Smooth muscle cell (in vitro differentiated cells): ENCODE data around the gene TTC23. TPM values are rescaled to one million over a fixed set of nuclear protein-coding genes. Genes with fewer than 3 reads are reported as not detected.

Experiments
- DNase-seq: peaks from one replicate; lab custom pipeline; 2025; ENCODE audit not compliant: unreplicated experiment; lab: John Stamatoyannopoulos, UW
- H2AFZ ChIP-seq: fragments of 200-600 bp; sonication (generic); 2 replicates; pipeline ENCODE4 v1.6.0; 2016; ENCODE audit warnings: antibody characterized with exemption, low read depth, mild to moderate bottlenecking
- H3F3A ChIP-seq: fragments of 200-600 bp; sonication (generic); 2 replicates; pipeline ENCODE4 v1.6.0; 2017; ENCODE audit warnings: antibody characterized with exemption, low read depth
- H3K27ac ChIP-seq: fragments of 200-600 bp; sonication (generic); 2 replicates; pipeline ENCODE4 v1.5.1; 2016; ENCODE audit warnings: low read depth, mild to moderate bottlenecking
- H3K27me3 ChIP-seq: fragments of 200-600 bp; sonication (generic); 2 replicates; pipeline ENCODE4 v1.6.1; 2016; ENCODE audit warnings: low read depth, mild to moderate bottlenecking
- H3K36me3 ChIP-seq: fragments of 200-600 bp; sonication (generic); 2 replicates; pipeline ENCODE4 v1.5.1; 2016; ENCODE audit warnings: low read depth
- H3K4me1 ChIP-seq: fragments of 200-600 bp; sonication (generic); 2 replicates; pipeline ENCODE4 v1.5.1; 2016; ENCODE audit warnings: low read depth
- H3K4me2 ChIP-seq: fragments of 200-600 bp; sonication (generic); 2 replicates; pipeline ENCODE4 v1.6.0; 2016; ENCODE audit warnings: mild to moderate bottlenecking
- H3K4me3 ChIP-seq: fragments of 200-600 bp; sonication (generic); 2 replicates; pipeline ENCODE4 v1.5.1; 2016; ENCODE audit warnings: mild to moderate bottlenecking
- H3K79me2 ChIP-seq: fragments of 200-600 bp; sonication (generic); 2 replicates; pipeline ENCODE4 v1.6.0; 2016; ENCODE audit warnings: low read depth, mild to moderate bottlenecking
- H3K9ac ChIP-seq: fragments of 200-600 bp; sonication (generic); 2 replicates; pipeline ENCODE4 v1.6.0; 2016; ENCODE audit warnings: low read depth
- H3K9me3 ChIP-seq: fragments of 200-600 bp; sonication (generic); replicated peaks from 2 replicates; pipeline ENCODE4 v1.5.1; 2016; ENCODE audit warnings: low read depth
- H4K20me1 ChIP-seq: fragments of 200-600 bp; sonication (generic); 2 replicates; pipeline ENCODE4 v1.6.0; 2016; ENCODE audit warnings: low read depth
- WGBS: methylation state at CpG from one replicate; pipeline ENCODE4 v1.1.7; 2016; ENCODE audit warnings: low lambda C conversion rate; 5-methylcytosine and 5-hydroxymethylcytosine counted together
- polyA plus RNA-seq: library from polyadenylated mRNA; unstranded; fragments of >200 nt; fragmentation: Nextera tagmentation; extraction: Ambion mirVana; gene quantifications from 2 replicates; pipeline ENCODE4 v1.2.1, GENCODE V29; 2016
- total RNA-seq: library from RNA; depleted of rRNA; stranded (reverse); fragments of >200 nt; gene quantifications from 2 replicates; pipeline ENCODE4 v1.2.3, GENCODE V29; 2014
- TF ChIP-seq, protein P1 (sequence below): fragments of 200-600 bp; sonication (generic); IDR thresholded peaks from 2 replicates; pipeline ENCODE4 v1.5.1; 2017; ENCODE audit warnings: borderline replicate concordance, mild to moderate bottlenecking, antibody characterized with exemption; ENCODE audit not compliant: insufficient read depth, poor library complexity, severe bottlenecking

TTC23 gene
- total and polyA plus RNA-seq, 2 experiments from 2014 or later: 25.0 to 45.4 TPM

DNA sequence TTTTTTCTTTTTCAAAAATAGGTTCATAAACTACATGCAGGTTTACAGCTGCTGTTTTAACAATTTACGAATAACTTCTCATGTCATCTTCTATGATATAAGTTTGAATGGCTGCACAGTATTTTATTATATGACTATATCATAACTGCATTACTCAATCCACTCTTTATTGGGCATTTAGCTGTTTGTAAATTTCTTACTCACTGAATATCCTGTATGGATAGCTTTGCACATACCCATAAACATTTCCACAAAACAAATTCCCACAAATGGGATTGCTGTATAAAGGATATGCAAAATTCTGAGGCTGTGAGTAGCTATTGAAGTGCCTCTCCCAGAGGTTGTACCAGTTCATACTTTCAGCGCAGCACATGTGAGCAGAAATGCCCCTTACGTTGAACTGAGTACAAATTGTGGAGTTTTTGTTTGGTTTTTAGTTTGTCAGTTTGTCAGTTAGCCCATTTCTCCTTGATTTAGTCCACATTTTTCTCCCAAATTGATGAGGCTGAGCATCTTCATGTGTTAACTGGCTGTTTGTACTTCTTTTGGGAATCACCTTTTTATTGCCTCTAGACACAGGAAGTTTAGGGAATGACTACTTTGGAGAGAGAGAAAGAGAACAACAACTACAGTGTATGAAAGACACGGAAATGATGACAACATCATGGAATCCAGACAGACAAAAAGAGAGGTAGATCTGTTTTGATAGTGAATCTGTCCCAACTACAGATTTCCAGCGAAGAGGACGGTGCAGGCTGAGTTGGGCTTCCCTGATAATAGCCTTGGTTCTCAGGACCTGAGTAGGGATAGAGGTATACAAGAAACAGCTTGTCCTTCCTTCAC, 24.8 kb downstream of the TTC23 start:
- Histone ChIP-seq H3K4me2 (no peak overlapping the region), H3K4me1 (no peaks in the 10 kb centered on the region), H3K9me3 (no peaks in the 10 kb centered on the region), H3F3A (no peaks in the 10 kb centered on the region), H3K27ac (no peak overlapping the region), H2AFZ (no peak overlapping the region), H3K27me3 (no peaks in the 10 kb centered on the region), H3K36me3 (no peaks in the 10 kb centered on the region), H3K79me2 (no peaks in the 10 kb centered on the region), H3K9ac (no peak overlapping the region), H4K20me1 (peaks cover 18% of the 10 kb centered on the region), H3K4me3 (no peak overlapping the region)
- TF ChIP-seq, protein P1, sequence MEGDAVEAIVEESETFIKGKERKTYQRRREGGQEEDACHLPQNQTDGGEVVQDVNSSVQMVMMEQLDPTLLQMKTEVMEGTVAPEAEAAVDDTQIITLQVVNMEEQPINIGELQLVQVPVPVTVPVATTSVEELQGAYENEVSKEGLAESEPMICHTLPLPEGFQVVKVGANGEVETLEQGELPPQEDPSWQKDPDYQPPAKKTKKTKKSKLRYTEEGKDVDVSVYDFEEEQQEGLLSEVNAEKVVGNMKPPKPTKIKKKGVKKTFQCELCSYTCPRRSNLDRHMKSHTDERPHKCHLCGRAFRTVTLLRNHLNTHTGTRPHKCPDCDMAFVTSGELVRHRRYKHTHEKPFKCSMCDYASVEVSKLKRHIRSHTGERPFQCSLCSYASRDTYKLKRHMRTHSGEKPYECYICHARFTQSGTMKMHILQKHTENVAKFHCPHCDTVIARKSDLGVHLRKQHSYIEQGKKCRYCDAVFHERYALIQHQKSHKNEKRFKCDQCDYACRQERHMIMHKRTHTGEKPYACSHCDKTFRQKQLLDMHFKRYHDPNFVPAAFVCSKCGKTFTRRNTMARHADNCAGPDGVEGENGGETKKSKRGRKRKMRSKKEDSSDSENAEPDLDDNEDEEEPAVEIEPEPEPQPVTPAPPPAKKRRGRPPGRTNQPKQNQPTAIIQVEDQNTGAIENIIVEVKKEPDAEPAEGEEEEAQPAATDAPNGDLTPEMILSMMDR: no peak
- no peak for DNase-seq
- WGBS: 94% methylated on average over 6 of the region's 6 CpGs

DNA sequence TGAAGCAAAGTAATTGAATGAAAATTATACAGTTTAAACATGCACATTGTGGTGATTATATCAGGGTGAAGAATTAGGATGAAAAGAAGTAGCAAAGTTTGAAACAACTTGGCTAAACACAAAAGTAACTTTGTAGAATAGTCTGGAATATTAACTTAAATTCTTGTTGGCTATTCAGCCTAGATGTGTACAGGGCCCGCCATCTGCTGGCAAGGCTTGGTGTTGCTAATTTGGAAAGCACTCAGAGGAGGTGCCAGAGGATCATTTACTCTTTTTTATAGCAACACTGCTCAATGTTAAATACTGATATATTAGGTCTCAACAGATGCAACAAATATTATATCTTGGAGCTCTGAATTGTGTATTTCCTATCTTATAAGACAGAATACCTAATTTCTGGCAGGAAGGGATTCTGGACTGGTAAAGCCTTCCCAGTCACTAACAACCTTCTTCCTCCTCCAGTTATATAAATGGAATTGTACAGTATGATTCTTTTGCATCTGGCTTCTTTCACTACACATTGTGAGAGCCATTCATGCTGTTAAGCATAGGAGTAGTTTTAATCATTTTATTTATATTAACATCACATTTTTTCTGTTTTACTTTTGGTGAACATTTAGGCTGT, 36.1 kb downstream of the TTC23 start:
- TF ChIP-seq, protein P1: peak; percentile 90
- Histone ChIP-seq H3K79me2 (no peaks in the 10 kb centered on the region), H3K36me3 (no peaks in the 10 kb centered on the region), H3F3A (peaks cover 20% of the 10 kb centered on the region), H3K27ac (peak overlapping the region; percentile 66), H2AFZ (no peak overlapping the region), H4K20me1 (peaks cover 3% of the 10 kb centered on the region), H3K9me3 (no peaks in the 10 kb centered on the region), H3K4me3 (no peak overlapping the region), H3K4me2 (no peak overlapping the region), H3K27me3 (no peaks in the 10 kb centered on the region), H3K4me1 (no peaks in the 10 kb centered on the region), H3K9ac (no peak overlapping the region)
- peak; percentile 9 for DNase-seq
- 0% methylated on average over 1 of the region's 1 CpG for WGBS

DNA sequence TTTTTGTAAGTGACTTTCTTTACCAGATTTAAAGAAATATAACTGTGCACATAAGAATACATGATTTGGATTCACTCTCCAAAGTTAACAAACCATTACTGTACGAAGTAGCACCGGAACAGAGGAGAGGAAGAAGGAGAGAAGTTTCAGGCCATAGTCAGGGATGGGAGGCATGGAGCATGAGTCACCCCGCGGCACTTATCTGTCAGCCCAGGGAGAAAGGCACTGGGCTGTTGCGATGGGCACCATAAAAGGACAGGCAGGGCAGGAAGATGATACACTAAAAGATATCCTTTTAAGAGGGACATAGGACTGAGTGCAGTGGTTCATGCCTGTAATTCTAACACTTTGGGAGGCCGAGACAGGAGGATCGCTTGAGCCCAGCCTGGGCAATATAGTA, 37.0 kb downstream of the TTC23 start:
- no peak for DNase-seq
- no peaks in the 10 kb centered on the region for H3K9me3 ChIP-seq
- no peaks in the 10 kb centered on the region for H3K4me1 ChIP-seq
- H2AFZ ChIP-seq: no peak overlapping the region
- H3K4me2 ChIP-seq: no peak overlapping the region
- TF ChIP-seq, protein P1: no peak
- WGBS: 12% methylated on average over 7 of the region's 7 CpGs
- peak overlapping the region; percentile 66 for H3K27ac ChIP-seq
- H3K27me3 ChIP-seq: no peaks in the 10 kb centered on the region
- H3K79me2 ChIP-seq: no peaks in the 10 kb centered on the region
- peaks cover 20% of the 10 kb centered on the region for H3F3A ChIP-seq
- no peaks in the 10 kb centered on the region for H3K36me3 ChIP-seq
- H3K9ac ChIP-seq: no peak overlapping the region
- H4K20me1 ChIP-seq: peaks cover 3% of the 10 kb centered on the region
- H3K4me3 ChIP-seq: no peak overlapping the region

DNA sequence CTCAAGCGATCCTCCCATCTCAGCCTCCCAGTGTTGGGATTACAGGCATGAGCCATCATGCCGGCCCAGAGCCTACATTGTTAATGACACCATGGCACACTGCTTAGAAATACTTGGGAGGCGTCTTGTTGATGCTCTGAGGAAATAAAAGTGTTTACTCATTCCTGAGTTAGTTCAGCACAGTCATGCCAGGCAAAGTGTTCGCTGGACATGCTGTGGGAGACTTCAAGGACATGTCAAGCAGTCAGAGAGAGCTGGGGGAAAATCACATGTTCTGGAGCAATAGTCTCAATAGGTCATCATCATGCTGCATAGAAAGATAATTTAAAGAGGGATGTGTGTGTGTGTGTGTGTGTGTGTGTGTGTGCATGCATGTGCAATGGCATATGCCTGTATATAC, 37.5 kb downstream of the TTC23 start:
- Histone ChIP-seq H2AFZ (no peak overlapping the region), H3K9ac (no peak overlapping the region), H3K4me2 (no peak overlapping the region), H3F3A (peaks cover 20% of the 10 kb centered on the region), H3K4me1 (no peaks in the 10 kb centered on the region), H3K9me3 (no peaks in the 10 kb centered on the region), H3K27ac (peak overlapping the region; percentile 66), H3K27me3 (no peaks in the 10 kb centered on the region), H3K4me3 (no peak overlapping the region), H3K36me3 (peaks cover under 1% of the 10 kb centered on the region), H4K20me1 (peaks cover 3% of the 10 kb centered on the region), H3K79me2 (no peaks in the 10 kb centered on the region)
- DNase-seq: no peak
- TF ChIP-seq, protein P1: no peak
- 62% methylated on average over 4 of the region's 4 CpGs for WGBS
